SW480 (cell line): ENCODE data around the gene NEDD8.

Experiments used
- DNase-seq: peaks from one replicate; pipeline ENCODE4 v3.0.0-alpha.2; 2016; ENCODE audit warnings: low spot score

Gene NEDD8

GRCh38 chr14:24263848-24264247 is 31.7 kb upstream of the NEDD8 start:
- DNase-seq: no peak

- no peak for DNase-seq
Observed at GRCh38 chr14:24262821-24263733, 30.9 kb upstream of the NEDD8 start, which contains the start of gene TGM1. Gene TGM1 (minus strand): TSS chr14:24263177. CDS start chr14:24262352, 825 bp downstream.

GRCh38 chr14:24261969-24262327 is 29.8 kb upstream of the NEDD8 start:
- DNase-seq: no peak

DNA sequence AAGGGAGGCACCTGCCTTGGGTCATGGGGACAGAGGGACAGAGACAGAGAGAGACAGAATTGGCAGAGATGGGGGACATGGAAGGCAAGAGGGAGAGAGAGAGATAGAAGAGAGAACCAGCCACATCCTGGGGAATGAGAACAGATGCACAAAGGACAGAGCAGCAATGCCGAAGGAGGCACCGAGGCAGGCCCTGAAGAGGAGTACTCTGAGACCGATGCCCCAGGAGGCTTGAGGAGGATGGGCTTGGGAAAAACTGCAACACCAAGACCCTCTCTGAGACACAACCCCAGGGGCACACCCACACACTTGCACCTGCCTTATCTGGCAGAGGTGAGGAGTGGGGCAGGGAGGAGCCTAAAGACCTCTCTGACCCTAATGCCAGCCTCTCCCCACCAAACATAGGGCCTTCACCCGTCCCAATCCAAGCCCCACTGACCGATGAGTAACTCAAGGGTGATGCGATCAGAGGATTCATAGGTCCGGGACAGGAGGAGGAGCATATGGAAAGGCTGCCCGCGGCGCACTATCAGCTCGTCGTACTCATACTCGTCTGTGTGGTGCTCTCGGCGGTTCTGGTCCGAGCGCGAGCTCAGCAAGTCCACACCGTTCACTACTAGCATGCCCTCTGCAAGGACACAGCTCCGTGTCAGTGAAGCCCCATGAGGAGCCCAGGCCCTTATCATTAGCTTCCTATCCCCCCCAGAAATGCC is 29.2 kb upstream of the NEDD8 start:
- no peak for DNase-seq

DNA sequence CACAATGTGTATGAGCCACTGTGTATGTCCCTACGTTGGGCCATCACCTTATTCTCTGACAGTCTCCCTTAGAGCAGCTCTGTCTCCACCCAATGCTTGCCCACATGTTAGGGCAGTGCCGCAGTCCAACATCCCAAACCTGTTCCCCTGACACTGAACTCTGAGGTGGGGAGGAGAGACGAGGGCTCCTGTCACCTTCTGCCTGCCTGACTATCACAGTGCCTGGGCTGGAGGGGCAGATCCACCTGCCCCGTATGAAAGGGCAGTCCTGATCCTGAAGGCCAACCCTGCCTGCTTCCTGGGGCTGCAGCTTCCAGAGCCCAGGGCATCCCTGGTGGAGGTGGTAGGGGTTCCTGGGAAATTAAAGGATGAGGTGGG is 28.6 kb upstream of the NEDD8 start:
- DNase-seq: no peak

DNA sequence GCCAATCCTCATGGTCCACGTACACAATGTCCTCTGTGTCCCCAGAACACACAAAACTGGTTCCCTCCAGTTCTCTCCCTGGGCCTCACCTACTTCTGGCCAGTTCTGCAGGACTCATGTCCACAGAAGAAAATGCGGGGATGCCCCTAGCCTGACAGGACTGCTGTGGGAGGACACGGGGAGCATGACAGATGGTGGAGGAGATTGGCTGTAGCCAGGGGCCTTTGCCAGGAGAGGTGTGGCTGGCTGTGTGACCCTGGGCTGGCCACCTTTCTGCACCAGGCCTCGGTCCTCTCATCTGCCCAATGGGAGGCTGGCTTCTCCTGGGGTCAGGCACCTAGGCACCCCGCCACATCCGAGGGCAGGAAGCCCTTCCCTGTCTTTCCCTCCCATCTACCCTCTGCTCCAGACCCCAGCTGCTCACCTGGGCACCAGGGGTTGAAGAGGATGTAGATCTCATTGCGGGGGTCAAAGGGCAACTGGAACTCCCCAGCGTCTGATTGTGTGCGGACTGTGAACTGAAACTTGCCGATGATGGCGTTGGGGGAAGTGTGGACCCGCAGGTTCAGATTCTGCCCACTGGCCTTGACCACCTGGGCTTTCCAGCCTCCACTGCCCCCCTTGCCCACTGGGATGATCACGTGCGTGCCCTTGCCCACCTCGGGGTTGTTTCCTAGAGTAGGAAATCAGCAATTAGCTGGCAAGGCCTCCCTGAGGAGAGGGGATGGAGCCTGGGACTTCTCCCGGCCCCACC is 28.0 kb upstream of the NEDD8 start:
- DNase-seq: no peak

DNA sequence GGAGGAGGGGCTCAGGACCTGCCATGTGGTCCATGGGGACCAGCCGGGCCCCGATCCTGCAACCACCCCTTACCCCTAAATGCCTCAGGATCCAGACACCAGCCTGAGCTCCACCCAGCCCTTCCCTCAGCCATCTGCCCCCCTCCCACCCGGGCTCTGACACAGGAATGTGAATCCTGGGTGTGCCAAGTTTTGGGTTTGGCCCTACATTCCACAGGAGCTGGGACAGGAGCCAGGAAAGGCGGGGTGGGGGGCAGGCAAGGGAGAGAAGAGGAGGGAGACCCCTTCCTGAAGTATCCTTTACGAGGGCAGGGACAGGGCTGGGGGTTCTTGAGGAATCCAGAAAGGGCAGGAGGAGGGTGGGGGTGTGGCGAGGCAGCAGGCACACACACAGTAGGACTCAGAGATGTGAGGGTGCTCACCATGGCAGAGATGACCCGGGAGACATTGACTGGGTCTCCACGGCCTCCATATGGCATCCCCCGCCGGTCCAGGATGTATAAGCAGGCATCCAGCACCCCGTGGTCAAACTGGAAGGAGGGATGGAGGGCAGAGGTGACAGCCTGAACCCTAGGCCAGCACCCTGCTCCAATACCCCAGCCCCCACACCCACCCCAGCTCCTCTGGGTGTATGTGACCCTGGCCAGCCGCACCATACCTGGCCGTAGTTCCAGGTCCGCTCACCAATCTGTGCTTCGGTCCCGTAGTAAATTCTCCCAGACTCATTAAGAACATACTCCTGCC is 27.3 kb upstream of the NEDD8 start:
- DNase-seq: no peak

DNA sequence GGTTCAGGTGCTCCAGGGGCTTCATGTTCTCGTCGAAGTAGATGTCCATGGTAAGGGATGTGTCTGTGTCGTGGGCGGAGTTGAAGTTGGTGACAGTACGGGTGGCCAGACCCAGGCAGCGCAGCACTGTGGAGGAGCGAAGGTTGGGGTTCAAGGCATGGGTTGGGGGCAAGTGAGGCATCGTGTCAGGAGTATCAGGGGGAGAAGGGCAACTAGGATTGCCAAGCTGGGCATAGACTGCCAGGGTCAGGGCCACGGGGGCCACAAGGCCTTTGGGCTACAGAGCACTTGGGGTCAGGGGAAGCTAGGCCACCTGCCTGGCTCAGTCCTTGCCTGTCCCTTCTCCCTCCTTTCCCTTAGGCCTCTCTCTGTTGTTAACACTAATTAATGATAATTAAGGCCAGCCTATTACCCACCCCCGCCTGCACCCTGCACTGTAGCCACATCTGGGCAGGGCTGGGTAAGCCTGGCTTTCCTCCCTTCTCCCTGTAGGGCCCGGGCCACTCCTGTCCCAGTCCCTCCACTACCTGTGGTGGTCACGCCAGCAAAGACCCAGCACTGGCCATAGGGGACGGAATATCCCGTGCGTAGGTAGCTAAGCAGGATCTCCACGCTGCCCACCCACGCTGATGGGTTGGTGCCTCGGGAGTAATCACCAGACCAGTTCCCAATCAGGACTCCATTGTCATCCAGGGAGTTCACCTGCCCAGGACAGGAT is 26.5 kb upstream of the NEDD8 start:
- no peak for DNase-seq

DNA sequence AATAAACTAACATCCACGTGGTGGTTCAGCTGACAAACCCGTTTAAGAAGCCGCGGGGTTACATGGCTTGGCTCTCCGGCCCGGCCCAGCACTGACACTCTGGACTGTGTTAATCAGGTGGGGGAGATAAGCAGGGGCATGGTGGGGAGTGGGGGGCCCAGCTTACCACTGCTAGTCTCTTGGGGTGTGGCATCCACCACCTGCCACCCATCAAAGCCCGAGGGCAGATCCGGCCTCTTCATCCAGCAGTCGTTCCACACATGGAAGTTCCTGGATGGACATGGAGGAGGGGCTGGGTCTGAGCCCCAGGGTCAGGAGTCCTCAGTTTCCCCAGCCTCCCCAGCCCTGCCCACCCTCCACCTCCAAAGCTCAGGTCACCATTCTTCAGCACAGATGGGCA is 26.0 kb upstream of the NEDD8 start:
- no peak for DNase-seq

- DNase-seq: no peak
Observed at GRCh38 chr14:24256960-24257359, 24.8 kb upstream of the NEDD8 start.

DNA sequence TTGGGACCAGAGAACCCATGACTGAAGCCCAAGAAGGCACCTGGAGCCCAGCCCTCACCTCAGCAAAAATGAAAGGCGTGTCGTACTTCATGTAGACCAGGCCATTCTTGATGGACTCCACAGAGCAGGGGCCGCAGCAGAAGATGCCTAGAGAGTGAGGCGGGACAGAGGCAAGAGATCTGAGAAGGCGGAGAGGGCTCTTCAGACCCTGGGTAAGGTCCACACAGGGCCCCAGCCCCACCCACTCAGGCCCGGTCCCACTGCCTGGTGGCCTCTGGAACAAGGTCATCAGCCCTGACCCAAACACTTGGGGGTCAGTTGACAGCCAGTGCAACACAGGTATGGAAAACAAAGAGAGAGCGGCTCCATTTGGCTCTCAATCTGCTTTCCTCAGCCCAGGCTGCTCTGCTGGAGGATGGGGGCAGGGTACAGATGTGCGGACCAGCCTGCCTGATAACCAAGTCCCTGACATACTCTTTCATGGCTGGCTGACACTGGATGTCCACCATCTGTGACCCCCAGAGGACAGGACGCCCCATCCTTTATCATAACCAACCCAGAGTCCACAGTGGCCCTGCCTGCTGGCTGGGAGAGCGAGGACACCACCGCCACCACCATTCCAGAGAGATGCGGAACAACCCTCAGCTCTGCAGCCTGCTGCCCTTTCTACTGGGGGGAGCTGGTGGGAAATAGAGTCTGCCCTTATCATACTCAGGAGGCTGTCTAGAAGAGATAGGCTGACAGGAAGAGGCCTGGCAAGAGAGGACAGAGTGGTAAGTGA is 24.0 kb upstream of the NEDD8 start:
- no peak for DNase-seq

GRCh38 chr14:24255438-24255837 is 23.3 kb upstream of the NEDD8 start:
- DNase-seq: no peak

DNA sequence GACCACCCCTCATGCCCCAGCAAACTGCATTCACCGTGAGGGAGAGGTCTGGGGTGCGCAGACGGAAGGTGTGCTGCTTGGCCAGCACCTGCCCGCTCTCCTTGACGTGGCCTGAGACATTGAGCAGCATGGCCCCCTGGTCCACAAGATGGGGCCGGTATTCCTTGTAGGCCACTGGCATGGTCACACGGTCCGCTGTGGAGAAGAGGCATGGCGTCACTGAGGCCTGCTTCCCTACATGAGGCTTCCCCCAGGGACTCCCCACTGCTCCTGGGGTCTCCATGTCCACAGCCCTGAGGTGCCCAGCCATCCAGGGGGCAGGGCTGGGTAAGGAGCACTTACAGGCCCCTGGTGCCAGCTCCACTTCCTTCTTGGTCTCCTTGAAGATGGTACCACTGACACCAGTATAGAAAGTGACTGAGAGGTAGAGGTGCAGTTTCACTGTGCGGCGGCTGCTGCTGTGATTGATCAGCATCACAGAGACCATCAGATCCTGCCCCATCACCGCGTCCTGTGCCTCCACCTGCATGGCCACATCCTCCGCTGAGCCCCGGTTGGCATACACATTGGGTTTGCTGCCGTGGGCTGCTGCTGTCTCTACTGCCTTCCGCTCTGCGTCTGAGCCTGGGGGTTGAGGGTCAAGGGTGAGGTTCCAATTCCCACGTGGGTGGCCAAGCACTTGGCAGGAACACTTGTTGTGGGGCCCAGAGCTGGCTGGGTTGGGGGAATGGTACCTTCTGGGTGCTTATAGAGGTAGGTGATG is 22.6 kb upstream of the NEDD8 start:
- DNase-seq: no peak

DNA sequence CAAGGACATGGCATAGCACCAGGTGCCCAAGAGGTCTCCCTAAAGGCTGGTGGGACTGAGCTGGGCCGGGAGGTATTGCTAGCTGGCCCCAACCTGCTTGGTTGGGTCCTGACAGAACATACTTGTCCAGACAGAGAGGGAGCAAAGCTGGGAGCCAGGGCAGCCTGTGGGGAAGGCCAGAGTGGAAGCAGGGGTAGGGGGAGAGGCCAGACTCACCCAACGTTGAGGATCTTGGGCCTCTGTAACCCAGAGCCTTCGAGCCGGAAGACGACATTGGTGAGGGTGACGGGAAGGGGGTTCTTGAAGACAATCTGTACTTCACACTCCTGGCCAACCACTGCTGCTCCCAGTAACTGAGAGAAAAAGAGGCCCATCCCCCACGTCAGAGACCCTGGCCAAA is 21.8 kb upstream of the NEDD8 start:
- no peak for DNase-seq

GRCh38 chr14:24252289-24253124 is 20.3 kb upstream of the NEDD8 start:
- no peak for DNase-seq

DNA sequence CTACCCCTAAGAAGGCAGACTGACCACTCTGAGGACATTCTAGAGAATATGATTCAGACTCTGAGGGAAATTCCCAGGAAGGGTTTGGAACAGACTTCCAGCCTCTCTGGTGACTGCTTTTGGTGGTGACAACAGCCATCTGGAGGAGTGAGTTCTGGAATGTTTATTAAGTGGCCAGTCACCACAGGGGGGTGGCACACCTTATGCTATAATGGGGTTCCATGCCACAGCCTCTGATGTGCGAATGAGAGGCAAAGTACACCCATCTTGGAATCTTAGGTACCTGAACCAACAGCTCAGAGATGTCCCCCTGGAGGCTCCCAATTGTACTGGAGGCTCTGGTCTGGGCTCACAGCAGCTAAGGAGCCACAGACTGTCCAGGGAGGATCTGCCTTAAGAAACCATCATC is 19.7 kb upstream of the NEDD8 start:
- no peak for DNase-seq

DNA sequence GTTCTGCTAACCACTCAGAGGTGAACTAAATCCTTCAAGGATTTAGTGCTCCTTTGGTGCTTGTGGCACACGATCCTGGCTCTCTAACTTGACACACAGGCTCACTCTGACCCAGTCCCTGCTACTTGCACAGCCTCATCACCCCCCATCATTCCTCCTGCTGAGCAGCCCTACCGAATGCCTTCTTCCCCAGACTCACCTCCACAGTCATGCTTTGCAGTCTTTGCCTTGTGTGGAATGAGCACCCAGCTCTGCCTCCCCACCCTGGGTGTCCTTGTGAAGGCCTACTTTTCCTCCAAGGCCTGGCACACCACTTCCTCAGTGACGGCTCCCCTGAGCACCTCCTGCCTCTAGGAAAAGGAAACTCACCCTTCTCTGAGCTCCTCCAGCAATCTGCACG is 18.2 kb upstream of the NEDD8 start:
- DNase-seq: no peak

GRCh38 chr14:24249230-24250021 is 17.3 kb upstream of the NEDD8 start:
- no peak for DNase-seq
